K562 (cell line): ENCODE measurements around the gene LIPN. TPM values are rescaled to one million over a fixed set of nuclear protein-coding genes. Genes with fewer than 3 reads are reported as not detected.

Experiments
- ATAC-seq: fragments of 200-7000 bp; cut with Tn5 transposase; 3 replicates; pipeline ENCODE4 v1.9.1; 2020; ENCODE audit warnings: moderate library complexity
- BruUV-seq: library from RNA; stranded (reverse); fragments of 400-500 nt; replicated peaks from 2 replicates; lab custom pipeline; 2021; lab: Mats Ljungman, UMichigan
- CTCF ChIA-PET: fragments of 300-600 bp; formaldehyde crosslinking; extraction: SDS; loops from one replicate; lab custom pipeline; 2021; ENCODE audit warnings: low intra/inter-chr PET ratio; lab: Yijun Ruan, JAX
- POLR2A ChIA-PET: fragments of 300-600, 350-650 bp; sonication (Branson Sonifier 250); formaldehyde crosslinking; extraction: SDS; loops from one replicate; lab custom pipeline; 2021; ENCODE audit warnings: antibody characterized with exemption, inconsistent platforms; lab: Yijun Ruan, JAX
- DNase-seq, 4 experiments: peaks; one replicate each; pipeline versions ENCODE4 v3.0.0 to v3.0.0-alpha.2; 2011 to 2018; ENCODE audit warnings: low spot score in 3 of 4, mixed read lengths in 3 of 4; ENCODE audit errors: extremely low read depth in 1 of 4
- FAIRE-seq: peaks from 2 replicates; lab custom pipeline; 2011; peaks lifted over from hg19 to GRCh38; lab: Jason Lieb, UNC
- H2AFZ ChIP-seq: 2 replicates; pipeline ENCODE4 v1.6.0; 2011; ENCODE audit warnings: low read depth, low read length, control low read depth, inconsistent platforms
- H3K27ac ChIP-seq: fragments of 200-600 bp; 3 replicates; pipeline ENCODE4 v1.8.0; 2011; ENCODE audit warnings: low read depth, mild to moderate bottlenecking, control low read depth, inconsistent platforms, low read length, moderate library complexity, mixed read lengths; ENCODE audit errors: extremely low read depth
- H3K27me3 ChIP-seq, 2 experiments: fragments of 300-600 bp in 1 of 2; 2 replicates in 1 of 2; 3 replicates in 1 of 2; pipeline versions ENCODE4 v1.6.0 to v1.8.0; 2011; ENCODE audit warnings: inconsistent platforms in 2 of 2, low read length in 2 of 2, mild to moderate bottlenecking in 1 of 2, mixed read lengths in 1 of 2, moderate library complexity in 1 of 2; ENCODE audit not compliant: control insufficient read depth in 2 of 2, insufficient read depth in 2 of 2
- H3K36me3 ChIP-seq: fragments of 300-600 bp; 3 replicates; pipeline ENCODE4 v1.8.0; 2011; ENCODE audit warnings: mild to moderate bottlenecking, low read length, inconsistent platforms; ENCODE audit not compliant: control insufficient read depth, insufficient read depth
- H3K4me1 ChIP-seq, 2 experiments: fragments of 200-600 bp in 1 of 2; replicated peaks in 1 of 2; 2 replicates in 1 of 2; 3 replicates in 1 of 2; pipeline versions ENCODE4 v1.5.1 to v1.8.0; 2011; ENCODE audit warnings: inconsistent platforms in 2 of 2, low read length in 2 of 2, mild to moderate bottlenecking in 1 of 2, mixed read lengths in 1 of 2, moderate library complexity in 1 of 2; ENCODE audit not compliant: control insufficient read depth in 2 of 2, insufficient read depth in 2 of 2
- H3K4me2 ChIP-seq: 2 replicates; pipeline ENCODE4 v1.6.1; 2011; ENCODE audit warnings: low read length, control low read depth, inconsistent platforms, mixed read lengths; ENCODE audit not compliant: insufficient read depth
- H3K4me3 ChIP-seq: fragments of 200-600 bp; sonication (generic), shearing (Covaris generic); 2 replicates; pipeline ENCODE4 v1.5.1; 2016; ENCODE audit warnings: control low read depth, inconsistent platforms
- H3K79me2 ChIP-seq: fragments of 200-600 bp; 3 replicates; pipeline ENCODE4 v1.8.0; 2011; ENCODE audit warnings: low read length, inconsistent platforms; ENCODE audit not compliant: control insufficient read depth, insufficient read depth
- H3K9ac ChIP-seq, 2 experiments: 2 replicates each; pipeline versions ENCODE4 v1.6.0 to v1.6.1; 2011; ENCODE audit warnings: low read depth in 2 of 2, low read length in 2 of 2, control low read depth in 1 of 2, inconsistent platforms in 1 of 2, mild to moderate bottlenecking in 1 of 2, mixed read lengths in 1 of 2; ENCODE audit not compliant: insufficient read depth in 1 of 2
- H3K9me1 ChIP-seq: one replicate; pipeline ENCODE4 v1.6.0; 2011; ENCODE audit warnings: inconsistent platforms, mild to moderate bottlenecking, low read length, moderate library complexity; ENCODE audit not compliant: control insufficient read depth, insufficient read depth
- H3K9me3 ChIP-seq: replicated peaks from 2 replicates; pipeline ENCODE4 v1.5.1; 2011; ENCODE audit warnings: low read depth, low read length, inconsistent platforms; ENCODE audit not compliant: control insufficient read depth, insufficient read depth
- H4K20me1 ChIP-seq: replicated peaks from 2 replicates; pipeline ENCODE4 v1.6.1; 2011; ENCODE audit warnings: low read length, inconsistent platforms, mixed read lengths; ENCODE audit not compliant: control insufficient read depth, insufficient read depth
- CTCF ChIP-seq, 3 experiments: IDR thresholded peaks in 2 of 3; conservative IDR thresholded peaks in 1 of 3; 2 replicates each; pipeline ENCODE4 v1.5.1; 2011 to 2012; ENCODE audit warnings: low read length in 3 of 3, mild to moderate bottlenecking in 3 of 3, control low read depth in 2 of 3, improper control_type of control experiment in 1 of 3, inconsistent platforms in 1 of 3, low read depth in 1 of 3, mixed read lengths in 1 of 3, moderate library complexity in 1 of 3; ENCODE audit not compliant: insufficient read depth in 2 of 3
- E2F3 ChIP-seq: fragments of 250-450 bp; sonication (Bioruptor Pico); IDR thresholded peaks from 2 replicates; pipeline ENCODE4 v1.4.0; 2020; ENCODE audit warnings: mild to moderate bottlenecking
- RAD21 ChIP-seq, 2 experiments: fragments of 250-450 bp in 1 of 2; fragments of 450-650 bp in 1 of 2; sonication (Bioruptor Pico) in 1 of 2; formaldehyde crosslinking in 1 of 2; IDR thresholded peaks in 1 of 2; conservative IDR thresholded peaks in 1 of 2; 2 replicates each; pipeline versions ENCODE4 v1.4.0 to v1.8.0; 2020 to 2022; ENCODE audit warnings: mild to moderate bottlenecking in 2 of 2, moderate library complexity in 1 of 2
- ZNF384 ChIP-seq: IDR thresholded peaks from 2 replicates; pipeline ENCODE4 v1.6.1; 2012; ENCODE audit warnings: low read depth, low read length, improper control_type of control experiment
- WGBS: fragments of 100-300 bp; shearing (Covaris generic); methylation state at CpG from one replicate; pipeline ENCODE4 v1.1.6; 2016; ENCODE audit warnings: low coverage, mixed read lengths; ENCODE audit not compliant: insufficient coverage; ENCODE audit errors: missing lambda C conversion rate; 5-methylcytosine and 5-hydroxymethylcytosine counted together
- in situ Hi-C: fragments of 300-500 bp; cut with MboI; formaldehyde crosslinking; loops from 4 replicates; pipeline ENCODE4 v1.15.0; 2018; ENCODE audit warnings: inconsistent platforms, mixed read lengths
- intact Hi-C: fragments of 100-400 bp; cut with micrococcal nuclease; formaldehyde crosslinking; loops from 2 replicates; pipeline ENCODE4 v1.14.2; 2022
- polyA plus RNA-seq, 8 experiments: library from polyadenylated mRNA; depleted of rRNA in 4 of 8; stranded (reverse) in 5 of 8; unstranded in 3 of 8; fragments of >200 nt; fragmentation: Nextera tagmentation in 2 of 8; fragmentation: Illumina TruSeq in 1 of 8; extraction: Ambion mirVana in 2 of 8; extraction: Trizol in 1 of 8; gene quantifications; 2 replicates each; pipeline versions ENCODE4 v1.2.1 to v1.2.3, GENCODE V29; 2011 to 2014; ENCODE audit warnings: inconsistent platforms in 1 of 8, missing spikeins in 1 of 8
- total RNA-seq, 7 experiments: library from RNA; depleted of rRNA in 6 of 7; stranded (reverse); fragments of >200 nt in 6 of 7; fragmentation: Illumina TruSeq in 2 of 7; extraction: Trizol in 2 of 7; gene quantifications; 2 replicates each; pipeline versions ENCODE4 v1.2.1 to v1.2.3, GENCODE V29; 2011 to 2021; ENCODE audit warnings: low replicate concordance in 1 of 7

The LIPN gene
- total and polyA plus RNA-seq, 9 of the 15 experiments (the other 6 are each of a cell fraction or from before 2014, with no cell fraction given) = not detected

GRCh38 chr10:88810196-88810961 is 50.6 kb downstream of the LIPN start:
- Histone ChIP-seq H3K27me3 (no peaks in the 10 kb centered on the region), H3K9me3 (no peaks in the 10 kb centered on the region), H3K9ac (no peak overlapping the region), H3K9me1 (no peaks in the 10 kb centered on the region), H3K27ac (no peak overlapping the region), H3K36me3 (no peaks in the 10 kb centered on the region), H4K20me1 (no peaks in the 10 kb centered on the region), H3K4me3 (no peak overlapping the region), H3K79me2 (no peaks in the 10 kb centered on the region), H3K4me1 (no peaks in the 10 kb centered on the region), H3K4me2 (no peak overlapping the region), H2AFZ (no peak overlapping the region)
- ChIA-PET POLR2A (no interaction called here), CTCF (no interaction called here)
- TF ChIP-seq CTCF (IDR thresholded peaks at IDR 0.05 in 2 of 3, conservative IDR thresholded peaks at IDR 0.05 in 1 of 3; ENCODE audit: insufficient read depth in 2 of 3, low read depth in 1 of 3, low read length in 3 of 3) = peak; percentile 14 to 41 (median 21); a peak in 2 of 6 replicates
- no peak for TF ChIP-seq E2F3 (CRISPR knock-in tag)
- TF ChIP-seq ZNF384 = peak; percentile 55; the same call in 1 of the 2 replicates
- 0 out of 4 replicates have a peak, but pooled peaks have one; percentile 13 to 16 for TF ChIP-seq RAD21 (CRISPR knock-in tag; conservative IDR thresholded peaks at IDR 0.05 in 1 of 2, IDR thresholded peaks at IDR 0.05 in 1 of 2)
- intact Hi-C loops (no loop called here), in situ Hi-C loops (no loop called here)
- peak; percentile 61; the same call in 1 of the 3 replicates for ATAC-seq
- BruUV-seq = no TSS peak
- no peak for FAIRE-seq
- DNase-seq = peak; percentile 3 to 22 (median 6)
- WGBS = 2% methylated on average over 5 of the region's 5 CpGs
